HG03103 (cell line): ENCODE measurements around the gene GPC6.
"Not testable (repeated sequence)": the region's sequence is repeated elsewhere in the genome, so short reads cannot be mapped to it uniquely, and the experiment has no call there.

Experiments
- ATAC-seq: cut with Tn5 transposase; IDR thresholded peaks from one replicate; pipeline ENCODE4 v1.9.1; 2021; ENCODE audit warnings: low read depth; ENCODE audit not compliant: unreplicated experiment

The GPC6 gene

DNA sequence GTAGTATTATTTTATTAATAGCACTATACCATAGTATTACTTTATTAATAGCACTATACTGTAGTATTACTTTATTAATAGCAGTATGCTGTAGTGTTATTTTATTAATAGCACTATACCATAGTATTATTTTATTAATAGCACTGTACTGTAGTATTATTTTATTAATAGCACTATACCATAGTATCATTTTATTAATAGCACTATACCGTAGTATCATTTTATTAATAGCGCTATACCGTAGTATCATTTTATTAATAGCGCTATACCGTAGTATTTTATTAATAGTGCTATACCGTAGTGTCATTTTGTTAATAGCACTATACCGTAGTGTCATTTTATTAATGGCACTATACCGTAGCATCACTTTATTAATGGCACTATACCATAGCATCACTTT is 191.8 kb downstream of the GPC6 start:
- ATAC-seq = no peak

DNA sequence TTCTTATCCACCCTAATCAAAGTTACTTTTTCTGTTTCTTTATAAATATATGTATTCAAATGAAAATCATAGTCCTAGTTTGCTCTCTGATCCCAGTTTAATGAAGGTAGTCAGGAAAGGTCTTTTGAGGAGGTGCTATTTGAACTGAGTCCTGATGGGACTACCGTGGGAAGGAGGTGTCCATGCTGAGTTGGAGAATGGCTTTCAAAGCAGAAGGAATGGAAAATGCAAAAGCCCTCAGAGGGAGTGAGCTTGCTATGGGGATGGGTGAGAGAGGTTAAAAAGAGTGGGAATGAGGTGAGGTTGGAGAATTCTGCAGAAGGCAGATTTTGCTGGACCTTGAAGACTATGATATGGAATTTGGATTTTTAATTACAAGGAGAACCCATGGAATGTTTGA is 193.6 kb downstream of the GPC6 start:
- ATAC-seq = no peak

DNA sequence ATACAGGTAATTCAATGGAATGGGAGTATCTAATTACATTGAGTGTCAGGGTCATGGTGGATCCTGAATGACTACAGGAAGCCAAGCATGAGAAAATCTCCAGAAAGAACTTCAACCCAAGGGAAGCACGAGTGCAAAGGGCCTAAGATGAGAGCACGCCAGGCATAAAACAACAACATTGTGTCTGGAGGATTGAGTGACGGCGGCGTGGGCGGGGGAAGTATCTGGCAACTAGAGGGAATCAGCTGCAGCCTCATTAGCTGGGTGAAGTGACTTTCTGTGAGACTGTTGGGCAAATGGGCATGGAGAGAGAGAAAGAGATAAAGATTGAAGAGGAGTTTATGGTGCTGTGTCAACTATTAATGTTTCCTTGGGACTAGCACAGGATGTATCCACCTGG is 194.3 kb downstream of the GPC6 start:
- ATAC-seq = no peak

DNA sequence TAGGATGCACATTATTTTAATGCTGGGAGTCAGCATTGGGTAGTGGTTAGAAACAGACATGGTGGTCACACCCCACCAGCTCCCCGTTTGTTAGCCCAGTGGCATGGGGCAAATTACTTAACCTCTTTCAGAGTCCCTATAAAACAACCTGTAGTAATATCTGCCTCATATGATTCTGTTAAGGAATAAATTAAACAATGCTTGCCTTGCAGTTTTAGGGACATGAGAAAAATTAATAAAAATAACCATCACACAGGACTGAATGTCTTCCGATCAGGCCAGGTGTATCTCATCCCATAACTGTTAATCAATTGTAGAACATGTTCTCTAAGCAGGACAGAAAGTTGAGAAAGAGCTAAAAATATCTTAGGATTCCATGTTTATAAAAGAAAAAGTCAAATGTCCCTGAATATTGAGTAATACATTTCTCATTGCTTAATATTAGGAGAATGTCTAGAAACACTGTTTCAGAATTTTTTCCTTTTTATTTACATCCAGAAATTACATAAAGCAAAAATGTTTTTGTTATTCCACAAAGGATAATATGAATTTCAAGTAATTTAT is 196.5 kb downstream of the GPC6 start:
- ATAC-seq = no peak

DNA sequence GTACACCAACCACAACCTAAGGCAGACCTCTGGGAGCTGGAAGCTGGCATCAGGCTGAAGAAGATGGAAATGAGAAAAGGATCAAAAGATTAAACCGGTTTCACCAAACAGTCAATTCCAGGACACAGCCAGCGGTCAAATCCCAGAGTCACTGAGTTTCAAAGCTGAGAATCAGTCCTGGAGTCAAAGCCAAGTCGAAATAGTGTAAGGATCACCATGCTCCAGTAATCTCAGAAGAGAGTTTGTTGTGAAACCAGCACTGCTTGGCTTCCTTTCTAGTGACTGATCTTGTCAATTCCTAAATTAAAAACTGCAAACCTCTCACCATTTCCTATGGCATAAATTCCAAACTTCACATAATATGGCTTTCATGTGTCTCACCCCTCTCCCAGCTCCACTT is 198.8 kb downstream of the GPC6 start:
- no peak for ATAC-seq

DNA sequence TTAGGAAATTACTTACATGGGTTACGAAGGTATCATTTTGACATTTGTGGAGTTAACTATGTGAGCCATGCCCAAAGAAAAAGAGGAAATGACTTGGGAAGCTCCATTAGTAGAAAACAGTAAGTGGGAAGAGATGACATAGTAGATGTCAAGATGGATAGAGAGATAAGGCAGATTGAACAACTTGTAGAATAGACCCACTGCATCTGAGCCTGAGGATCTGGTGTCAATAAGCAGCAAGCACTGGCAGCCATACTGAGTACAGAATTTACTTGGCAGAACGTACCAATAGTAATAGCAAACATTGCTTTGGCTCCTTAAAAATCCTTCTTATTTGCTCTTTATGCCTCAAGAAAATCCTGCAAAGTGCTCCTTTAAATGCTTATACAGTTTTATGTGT is 203.8 kb downstream of the GPC6 start:
- no peak for ATAC-seq

DNA sequence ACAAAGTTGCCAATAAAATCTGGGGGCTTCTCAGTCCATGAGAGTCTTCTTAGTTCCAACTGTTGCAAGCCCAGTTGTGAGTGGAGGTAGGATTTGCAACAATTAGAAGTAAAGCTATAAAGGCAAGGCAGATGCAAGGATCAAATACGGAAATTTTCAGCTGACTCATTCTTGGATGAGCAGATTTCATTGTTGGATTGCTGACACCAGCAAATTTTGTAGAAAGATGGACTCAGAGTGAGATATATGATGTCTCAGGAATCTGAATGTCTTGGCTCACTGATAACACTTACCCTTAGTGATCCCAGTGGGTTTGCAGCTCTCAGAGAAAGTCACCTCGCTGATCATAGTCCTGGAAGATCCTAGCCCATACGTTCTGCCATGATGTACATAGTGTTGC is 209.0 kb downstream of the GPC6 start:
- no peak for ATAC-seq

DNA sequence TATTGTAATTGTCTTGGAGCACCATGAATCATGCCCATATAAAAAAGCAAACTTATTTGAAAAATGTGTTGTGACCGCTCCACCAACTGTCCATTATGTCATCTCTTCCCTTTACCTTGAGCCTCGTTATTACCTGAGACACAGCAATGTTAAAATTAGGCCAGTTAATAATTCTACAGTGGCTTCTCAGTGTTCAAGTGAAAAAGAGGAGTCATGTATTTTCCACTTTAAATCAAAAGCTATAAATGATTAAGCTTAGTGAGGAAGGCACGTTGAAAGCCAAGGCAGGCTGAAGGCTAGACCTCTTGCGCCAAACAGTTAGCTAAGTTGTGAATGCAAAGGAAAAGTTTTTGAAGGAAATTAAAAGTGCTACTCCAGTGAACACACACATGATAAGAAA is 210.5 kb downstream of the GPC6 start:
- ATAC-seq = no peak

DNA sequence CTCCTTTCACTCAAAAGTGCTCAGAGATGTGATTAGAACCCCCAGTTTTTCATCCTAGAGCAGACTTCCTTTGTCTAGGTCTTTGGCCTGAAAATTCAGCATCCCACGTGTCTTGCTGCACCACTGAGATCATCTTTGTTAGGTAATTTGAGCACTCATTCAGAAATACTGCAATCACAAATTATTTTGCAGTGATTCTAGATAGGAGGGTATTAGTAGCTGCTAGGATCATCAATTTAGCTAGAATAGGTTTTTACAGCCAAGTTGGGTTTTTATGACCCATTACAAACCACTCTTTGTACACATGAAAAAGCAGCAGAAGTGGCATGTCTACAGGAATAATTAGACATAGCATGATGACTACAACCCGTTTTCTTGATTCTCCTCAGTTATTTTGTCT is 219.6 kb downstream of the GPC6 start:
- no peak for ATAC-seq

DNA sequence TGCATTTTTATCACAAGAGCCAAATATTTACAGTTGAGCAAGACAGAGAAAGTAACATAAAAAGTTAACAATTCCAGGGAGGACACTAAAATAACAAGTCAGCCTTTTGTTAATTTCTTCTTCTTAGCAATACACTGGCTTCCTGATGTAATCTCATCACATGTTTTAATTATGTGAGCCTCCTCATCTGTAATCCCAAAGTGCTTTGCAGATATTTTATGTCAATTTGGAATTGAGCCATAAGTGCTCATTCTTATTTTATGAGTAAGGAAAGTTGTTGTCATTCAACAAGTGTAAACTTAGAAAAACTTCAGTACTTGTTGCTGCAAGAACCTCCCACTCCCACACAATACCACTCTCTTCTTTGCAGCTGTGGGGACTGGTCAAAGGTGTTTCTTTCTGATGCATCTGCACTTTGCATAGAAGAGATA is 223.6 kb downstream of the GPC6 start:
- ATAC-seq = no peak

DNA sequence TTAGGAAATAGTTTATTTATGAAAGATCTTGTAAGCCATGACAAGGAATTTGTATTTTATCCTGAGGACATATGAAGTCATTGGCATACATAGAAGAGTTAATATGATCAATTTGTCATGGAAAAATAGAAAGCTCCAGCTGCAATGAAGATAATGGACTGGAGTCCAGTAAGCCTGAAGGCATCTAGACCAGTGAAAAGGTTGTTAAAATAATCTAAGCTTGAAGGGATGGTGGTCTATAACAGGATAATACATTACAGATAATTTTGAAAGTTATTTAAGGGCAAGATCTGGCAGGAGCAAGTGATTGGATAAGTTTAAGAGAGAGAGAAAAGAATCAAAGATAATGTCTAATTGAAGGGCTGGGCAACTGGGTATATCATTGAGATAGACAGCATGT is 224.2 kb downstream of the GPC6 start:
- no peak for ATAC-seq

DNA sequence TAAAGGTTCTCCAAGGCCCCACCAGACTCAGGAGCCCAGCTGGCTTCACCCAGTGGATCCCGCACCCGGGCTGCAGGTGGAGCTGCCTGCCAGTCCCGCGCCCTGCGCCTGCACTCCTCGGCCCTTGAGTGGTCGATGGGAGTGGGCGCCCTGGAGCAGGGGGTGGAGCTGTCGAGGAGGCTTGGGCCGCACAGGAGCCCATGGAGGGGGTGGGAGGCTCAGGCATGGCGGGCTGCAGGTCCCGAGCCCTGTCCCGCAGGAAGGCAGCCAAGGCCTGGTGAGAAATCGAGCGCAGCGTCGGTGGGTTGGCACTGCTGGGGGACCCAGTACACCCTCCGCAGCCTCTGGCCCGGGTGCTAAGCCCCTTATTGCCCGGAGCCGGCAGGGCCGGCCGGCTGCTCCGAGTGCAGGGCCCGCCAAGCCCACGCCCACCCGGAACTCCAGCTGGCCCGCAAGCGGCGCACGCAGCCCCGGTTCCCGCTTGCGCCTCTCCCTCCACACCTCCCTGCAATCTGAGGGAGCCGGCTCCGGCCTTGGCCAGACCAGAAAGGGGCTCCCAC is 228.1 kb downstream of the GPC6 start:
- not testable (repeated sequence) for ATAC-seq

DNA sequence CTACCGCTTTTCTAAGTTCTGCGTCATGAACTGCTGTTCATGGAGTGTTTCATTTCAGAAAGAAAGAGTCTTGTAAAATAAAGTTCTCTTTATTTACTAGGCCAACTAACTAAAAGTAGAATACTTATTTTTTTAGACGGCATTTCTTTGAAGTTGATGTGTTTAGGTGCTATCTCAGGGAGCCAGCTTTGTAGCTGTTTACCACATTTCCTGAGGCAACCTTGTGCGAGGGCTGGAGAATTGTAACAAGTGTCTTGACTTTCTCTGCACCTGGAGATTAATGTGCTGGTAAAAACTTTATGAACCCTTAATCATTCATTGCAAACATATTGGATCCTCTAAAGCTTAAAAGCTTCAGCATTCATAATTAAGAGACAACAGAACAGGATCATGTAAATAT is 229.3 kb downstream of the GPC6 start:
- ATAC-seq = no peak

DNA sequence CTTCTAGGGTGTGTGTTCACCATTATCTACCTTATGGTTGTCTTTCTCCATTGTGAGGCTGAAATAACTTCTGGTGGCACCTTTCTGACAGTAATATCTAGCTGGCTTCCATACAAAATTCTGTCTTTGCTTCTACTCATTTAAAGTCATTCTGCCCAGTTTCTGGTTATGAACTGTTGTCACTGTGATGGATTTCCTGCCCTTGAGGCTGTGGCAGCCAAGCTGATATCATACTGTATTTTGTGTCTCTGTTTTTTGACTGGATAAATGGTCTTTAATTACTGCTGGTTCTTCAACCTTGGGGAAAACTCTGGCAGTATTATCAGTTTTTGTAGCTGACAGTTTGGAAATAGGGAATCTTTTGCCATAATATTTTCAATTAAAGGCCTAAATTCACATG is 233.4 kb downstream of the GPC6 start:
- ATAC-seq = no peak

DNA sequence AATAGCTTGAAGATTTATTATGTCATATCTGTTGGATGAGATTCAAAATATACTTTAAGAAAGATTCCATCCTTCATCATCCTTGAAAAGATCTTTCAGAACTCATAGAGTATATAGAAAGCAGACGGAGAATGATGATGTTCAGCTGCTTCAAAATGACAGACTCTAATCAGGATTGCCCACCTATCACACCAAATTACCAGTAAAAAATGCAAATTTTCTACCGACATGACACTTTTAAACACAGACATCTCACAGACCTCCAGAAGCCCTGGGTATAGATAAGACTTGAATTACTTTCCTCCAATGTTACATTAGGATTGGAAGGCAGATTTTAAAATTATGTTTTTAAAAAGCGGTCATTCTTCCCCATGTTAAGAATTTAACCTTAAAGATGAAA is 235.5 kb downstream of the GPC6 start:
- ATAC-seq = no peak

DNA sequence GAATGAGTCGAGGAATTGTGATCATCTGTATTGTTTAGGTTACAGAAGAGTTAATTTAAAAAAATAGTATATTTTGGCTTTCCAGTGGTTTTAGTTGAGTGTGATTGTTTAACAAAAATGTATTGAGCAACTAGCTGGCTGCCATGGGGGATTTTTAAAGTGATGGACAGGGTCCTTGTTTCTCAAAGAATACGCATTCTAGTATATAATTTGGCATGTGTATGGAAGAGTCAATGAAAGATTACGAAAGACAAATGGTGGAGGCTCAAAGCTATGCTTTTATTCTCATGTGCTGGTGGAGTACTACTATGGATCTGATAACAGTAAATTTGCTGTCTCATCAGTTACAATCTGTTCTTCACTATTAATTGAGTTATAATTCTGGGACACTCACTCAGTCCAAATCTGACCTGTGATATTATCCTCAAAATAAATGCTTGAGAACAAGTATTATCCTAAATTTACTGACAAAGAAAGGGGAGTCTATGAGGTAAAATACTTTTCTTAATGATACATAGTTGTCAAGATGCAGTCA is 240.0 kb downstream of the GPC6 start:
- ATAC-seq = no peak

DNA sequence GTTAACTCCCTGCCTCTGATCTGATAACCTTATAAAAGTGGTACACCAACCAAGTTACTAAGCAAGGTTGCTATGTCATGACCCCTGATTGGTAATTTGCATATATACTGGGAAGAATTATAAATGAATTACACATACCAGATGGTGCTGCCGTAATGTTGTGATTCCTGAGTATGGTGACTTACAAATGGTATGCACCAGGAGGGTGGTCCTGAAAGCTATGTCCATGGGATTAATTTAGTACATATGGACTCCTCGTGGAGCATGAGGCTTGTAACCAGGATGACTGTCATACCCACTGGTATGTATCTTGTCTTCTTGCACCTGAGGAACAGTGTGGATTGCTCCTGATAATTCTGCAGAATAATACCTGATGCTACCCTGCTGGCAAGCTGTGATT is 240.6 kb downstream of the GPC6 start:
- ATAC-seq = no peak

DNA sequence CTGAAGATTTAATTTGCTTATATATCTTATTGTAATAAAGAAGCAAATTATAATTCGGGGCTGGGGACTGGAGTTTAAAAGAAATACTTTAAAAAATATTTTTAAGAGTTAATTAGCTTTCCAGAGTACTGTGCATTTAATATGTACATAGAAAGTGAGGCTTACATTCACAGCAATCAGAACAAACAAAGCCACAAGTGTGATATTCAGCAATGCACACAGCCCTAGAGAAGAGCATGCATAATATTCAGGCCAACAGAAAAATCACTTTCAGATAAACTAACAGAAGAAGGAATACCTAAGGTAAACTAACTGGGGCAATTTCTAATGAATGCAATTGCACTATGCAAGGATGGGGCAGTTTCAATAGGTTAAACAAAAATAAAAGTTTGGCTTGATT is 241.8 kb downstream of the GPC6 start:
- no peak for ATAC-seq

DNA sequence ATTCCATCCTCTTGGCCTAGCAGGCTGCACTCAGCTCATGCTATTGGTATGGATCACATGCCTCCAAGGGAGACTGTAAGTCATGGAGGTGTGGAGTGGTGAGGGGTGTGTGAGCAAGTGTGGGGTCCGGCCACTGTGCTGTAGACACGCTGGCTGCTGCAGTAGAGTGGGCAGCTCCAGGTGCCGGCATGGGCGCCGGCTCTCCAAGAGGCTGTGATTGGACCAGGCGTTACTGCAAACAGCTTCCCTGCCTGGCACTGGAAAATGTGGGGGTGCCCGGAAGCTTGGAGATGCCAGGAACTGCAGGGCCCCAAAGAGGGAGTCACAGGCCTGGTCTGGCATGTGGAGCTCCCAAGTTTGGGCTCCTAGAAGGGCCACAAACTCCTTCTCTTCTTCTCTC is 245.7 kb downstream of the GPC6 start:
- ATAC-seq = no peak

DNA sequence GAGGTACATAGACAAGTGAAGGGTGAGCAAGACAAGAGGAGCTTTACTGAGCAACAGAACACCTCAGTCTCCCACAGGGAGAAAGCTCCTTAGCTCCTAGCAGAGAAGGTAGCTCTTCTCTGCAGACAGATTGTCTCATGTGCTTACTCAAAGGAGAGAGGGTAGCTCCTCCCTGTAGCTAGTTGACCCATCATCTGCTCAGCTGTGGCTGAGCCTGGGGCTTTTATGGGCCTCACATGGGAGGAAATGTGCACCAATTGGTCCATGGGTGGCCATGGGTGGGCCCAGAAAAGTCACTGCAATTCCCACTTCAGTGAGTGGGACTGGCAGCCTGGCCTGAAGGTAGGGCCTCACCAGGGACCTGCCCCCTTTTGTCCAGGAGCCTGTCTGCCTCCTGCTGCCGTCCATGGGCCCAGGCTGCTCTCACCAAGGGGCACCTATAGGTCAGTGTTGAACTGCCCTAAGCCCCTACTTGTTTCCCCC is 246.2 kb downstream of the GPC6 start:
- ATAC-seq = no peak

DNA sequence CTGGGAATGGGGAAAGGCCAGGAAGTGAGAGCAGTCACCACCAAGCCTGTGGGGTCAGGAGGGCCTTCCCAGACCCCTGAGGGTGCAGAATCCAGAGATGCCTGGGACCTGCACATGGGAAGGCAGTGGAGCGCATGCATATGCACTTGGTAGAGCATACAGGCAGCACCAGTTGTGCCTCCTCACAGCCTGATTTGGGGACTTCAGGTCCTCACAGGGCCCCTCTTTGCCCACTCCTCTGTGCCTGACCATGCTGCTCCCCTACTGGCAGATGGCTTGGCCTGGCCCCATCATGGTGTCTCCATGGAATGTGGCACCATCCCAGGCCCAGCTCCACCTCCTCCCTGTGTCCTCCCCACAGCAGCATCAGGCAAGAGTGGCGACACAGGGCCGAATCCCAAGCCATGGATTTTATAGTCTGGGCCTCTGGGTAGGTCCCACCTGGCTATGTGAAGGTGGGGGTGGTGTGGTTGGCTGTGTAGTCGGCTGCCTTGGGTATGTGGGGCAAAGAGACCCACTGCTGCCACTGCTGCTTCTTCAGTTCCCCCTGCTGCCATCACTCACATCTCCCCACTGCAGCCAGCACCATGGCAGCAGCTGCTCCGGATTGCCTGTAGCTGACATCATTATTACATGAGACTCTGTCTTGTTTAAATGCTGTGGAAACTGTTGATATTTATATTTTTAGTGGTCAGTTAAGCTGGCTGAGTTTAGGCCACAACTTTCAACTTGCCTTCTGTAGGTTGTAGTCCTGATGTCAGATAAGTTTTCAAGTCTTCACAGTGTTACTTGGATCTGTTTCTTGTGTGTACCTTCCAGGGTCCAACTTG is 247.0 kb downstream of the GPC6 start:
- ATAC-seq = no peak

DNA sequence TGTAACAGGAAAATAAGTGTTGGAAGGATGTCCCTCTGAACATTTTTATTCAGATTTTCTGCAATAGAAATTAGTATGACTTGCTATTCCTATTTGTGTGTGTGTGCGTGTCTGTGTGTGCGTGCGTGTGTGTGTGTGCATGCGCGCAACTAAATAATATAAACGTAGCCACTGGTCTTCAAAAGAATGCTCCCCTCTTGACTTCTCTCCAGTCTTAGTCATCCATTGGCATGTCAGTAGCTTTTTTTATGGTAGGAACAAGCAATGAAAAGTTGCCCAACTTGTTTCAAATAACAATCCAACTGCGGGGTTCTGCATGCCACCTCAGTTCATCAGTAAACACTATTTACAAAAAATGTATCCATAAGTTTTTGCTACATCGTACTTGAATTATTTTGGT is 249.6 kb downstream of the GPC6 start:
- no peak for ATAC-seq
